SK-N-MC (cell line): ENCODE measurements around the gene PER2.

Experiments used
- EZH2 ChIP-seq: fragments of 200-600 bp; sonication (generic); IDR thresholded peaks from one replicate; pipeline ENCODE4 v1.6.1; 2017; ENCODE audit warnings: antibody characterized with exemption
- FOXP2 ChIP-seq: optimal IDR thresholded peaks from 2 replicates; pipeline ENCODE3; 2011; ENCODE audit warnings: mild to moderate bottlenecking, moderate library complexity; ENCODE audit not compliant: insufficient read depth; ENCODE audit errors: extremely low read length, control extremely low read depth
- POLR2AphosphoS5 ChIP-seq: IDR thresholded peaks from 2 replicates; pipeline ENCODE4 v1.6.1; 2012; ENCODE audit warnings: mild to moderate bottlenecking, low read depth, low read length, borderline replicate concordance

DNA sequence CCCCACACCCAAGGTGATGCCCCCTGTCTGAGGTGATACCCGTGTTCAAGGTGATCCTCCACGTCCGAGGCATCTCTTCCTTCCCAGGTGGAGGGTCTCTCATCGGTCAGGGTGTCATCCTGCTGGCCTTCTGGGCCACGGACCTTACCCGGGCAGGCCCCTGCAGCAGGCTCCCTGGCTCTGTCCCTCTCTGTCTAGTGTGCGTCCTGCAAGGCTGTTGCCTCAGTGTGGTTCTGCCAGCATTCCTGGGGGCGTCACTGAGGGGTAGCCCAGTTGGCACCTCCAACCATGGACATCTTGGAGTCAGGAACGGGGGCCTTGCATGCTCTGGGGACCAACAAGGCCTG lies 5.6 kb upstream of the PER2 start:
- TF ChIP-seq POLR2AphosphoS5 (no peak), EZH2 (no peak), FOXP2 (no peak)
